22Rv1 (cell line): Measurements from ENCODE around the gene ANXA6.
A peak's percentile ranks its signal among the peaks of the same experiment; 100 is the strongest.

ENCODE experiments used
- H3K27ac ChIP-seq: fragments of 450-650 bp; 2 replicates; pipeline ENCODE4 v1.5.1; 2017
- ZFX ChIP-seq: fragments of 450-650 bp; IDR thresholded peaks from 2 replicates; pipeline ENCODE4 v1.6.1; 2017; ENCODE audit warnings: antibody characterized with exemption, borderline replicate concordance
- TF ChIP-seq, protein P1 (sequence below): fragments of 450-650 bp; IDR thresholded peaks from 2 replicates; pipeline ENCODE4 v1.5.1; 2017; ENCODE audit warnings: mild to moderate bottlenecking

The ANXA6 gene

DNA sequence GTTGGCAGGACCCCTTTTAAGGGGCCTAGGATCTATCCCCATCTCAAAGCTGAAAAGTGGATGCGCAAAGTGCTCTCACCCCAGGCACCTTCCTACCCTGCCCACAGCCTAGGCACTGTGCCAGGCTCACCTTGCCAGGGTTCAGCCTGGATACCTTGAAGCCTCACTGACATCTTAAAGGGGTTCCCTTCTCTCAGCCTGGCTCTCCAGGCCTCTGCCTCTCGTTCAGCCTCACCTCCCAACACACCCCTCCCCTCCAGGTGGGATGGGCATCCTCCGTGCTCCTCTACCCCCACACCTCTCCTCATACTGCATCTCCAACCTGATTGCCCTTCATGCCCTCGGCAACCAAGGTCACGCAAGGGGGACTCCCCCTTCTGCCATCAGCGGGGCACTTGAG lies 102.2 kb downstream of the ANXA6 start:
- TF ChIP-seq, protein P1, sequence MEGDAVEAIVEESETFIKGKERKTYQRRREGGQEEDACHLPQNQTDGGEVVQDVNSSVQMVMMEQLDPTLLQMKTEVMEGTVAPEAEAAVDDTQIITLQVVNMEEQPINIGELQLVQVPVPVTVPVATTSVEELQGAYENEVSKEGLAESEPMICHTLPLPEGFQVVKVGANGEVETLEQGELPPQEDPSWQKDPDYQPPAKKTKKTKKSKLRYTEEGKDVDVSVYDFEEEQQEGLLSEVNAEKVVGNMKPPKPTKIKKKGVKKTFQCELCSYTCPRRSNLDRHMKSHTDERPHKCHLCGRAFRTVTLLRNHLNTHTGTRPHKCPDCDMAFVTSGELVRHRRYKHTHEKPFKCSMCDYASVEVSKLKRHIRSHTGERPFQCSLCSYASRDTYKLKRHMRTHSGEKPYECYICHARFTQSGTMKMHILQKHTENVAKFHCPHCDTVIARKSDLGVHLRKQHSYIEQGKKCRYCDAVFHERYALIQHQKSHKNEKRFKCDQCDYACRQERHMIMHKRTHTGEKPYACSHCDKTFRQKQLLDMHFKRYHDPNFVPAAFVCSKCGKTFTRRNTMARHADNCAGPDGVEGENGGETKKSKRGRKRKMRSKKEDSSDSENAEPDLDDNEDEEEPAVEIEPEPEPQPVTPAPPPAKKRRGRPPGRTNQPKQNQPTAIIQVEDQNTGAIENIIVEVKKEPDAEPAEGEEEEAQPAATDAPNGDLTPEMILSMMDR = no peak
- TF ChIP-seq ZFX = no peak
- no peak overlapping the region for H3K27ac ChIP-seq

DNA sequence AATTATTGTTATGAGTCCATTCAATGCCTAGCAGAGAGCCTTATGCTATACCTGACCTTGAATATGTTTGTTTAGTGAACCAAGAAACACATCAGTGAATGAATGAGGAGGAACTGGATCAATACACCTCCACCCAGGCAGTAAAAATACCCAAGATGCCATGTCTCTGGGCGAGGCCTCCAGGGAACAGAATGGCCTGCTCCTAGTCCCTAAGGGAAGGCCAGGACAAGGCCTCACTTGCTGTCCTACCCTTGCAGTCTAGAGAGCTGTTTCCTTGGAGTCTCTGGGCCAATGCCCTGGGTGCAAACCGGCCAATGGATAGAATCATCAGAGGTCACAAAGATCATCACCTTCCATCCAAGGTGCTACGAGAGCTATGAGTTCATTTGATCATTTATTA lies 102.9 kb downstream of the ANXA6 start:
- no peak for TF ChIP-seq ZFX
- TF ChIP-seq, protein P1 = no peak
- no peak overlapping the region for H3K27ac ChIP-seq

DNA sequence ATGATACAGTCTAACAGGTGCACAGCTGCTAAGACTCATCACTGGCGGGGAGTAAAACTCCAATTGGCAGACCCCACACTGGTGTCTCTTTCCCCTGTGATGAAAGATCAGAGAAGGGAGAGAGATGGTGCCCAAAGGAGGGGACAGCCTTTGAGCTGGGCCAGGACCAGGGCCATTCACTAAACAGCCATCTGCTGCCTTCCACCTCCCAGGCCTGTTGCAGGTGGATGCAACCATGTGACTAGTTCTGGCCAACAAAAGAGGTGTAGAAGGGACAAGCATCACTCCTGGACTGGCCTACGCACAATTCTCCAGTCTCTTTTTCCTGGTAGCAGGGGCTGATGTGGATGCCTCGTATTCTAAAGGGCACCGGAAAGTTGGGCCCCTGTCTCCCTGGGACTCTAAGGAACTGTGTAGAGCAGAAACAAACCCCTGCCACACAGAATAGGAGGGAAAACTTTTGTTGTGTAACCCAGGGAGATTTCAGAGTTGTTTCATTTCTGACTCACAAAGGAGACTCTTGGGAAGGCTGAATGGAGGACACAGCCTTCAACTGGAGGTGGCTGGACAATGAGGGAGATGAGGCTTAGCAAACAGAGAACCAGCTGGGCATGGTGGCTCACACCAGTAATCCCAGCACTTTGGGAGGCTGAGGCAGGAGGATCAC lies 103.7 kb downstream of the ANXA6 start:
- no peak overlapping the region for H3K27ac ChIP-seq
- TF ChIP-seq, protein P1 = no peak
- no peak for TF ChIP-seq ZFX

DNA sequence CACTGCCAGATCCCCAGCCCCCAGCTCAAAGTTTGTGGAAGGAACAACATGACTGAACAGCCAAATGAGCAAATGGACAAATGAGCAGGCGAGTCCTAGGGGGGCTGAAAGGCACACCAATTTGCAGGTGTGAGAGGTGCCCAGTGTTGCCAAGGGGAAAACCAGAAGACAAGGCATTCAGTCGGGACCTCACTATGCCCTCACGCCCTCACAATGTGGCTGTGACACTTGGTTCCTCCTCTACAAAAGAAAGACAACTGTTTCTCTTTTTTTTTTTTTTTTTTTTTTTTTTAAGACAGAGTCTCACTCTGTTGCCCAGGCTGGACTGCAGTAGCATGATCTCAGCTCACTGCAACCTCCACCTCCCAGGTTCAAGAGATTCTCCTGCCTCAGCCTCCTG lies 104.7 kb downstream of the ANXA6 start:
- TF ChIP-seq ZFX = no peak
- TF ChIP-seq, protein P1 = no peak

DNA sequence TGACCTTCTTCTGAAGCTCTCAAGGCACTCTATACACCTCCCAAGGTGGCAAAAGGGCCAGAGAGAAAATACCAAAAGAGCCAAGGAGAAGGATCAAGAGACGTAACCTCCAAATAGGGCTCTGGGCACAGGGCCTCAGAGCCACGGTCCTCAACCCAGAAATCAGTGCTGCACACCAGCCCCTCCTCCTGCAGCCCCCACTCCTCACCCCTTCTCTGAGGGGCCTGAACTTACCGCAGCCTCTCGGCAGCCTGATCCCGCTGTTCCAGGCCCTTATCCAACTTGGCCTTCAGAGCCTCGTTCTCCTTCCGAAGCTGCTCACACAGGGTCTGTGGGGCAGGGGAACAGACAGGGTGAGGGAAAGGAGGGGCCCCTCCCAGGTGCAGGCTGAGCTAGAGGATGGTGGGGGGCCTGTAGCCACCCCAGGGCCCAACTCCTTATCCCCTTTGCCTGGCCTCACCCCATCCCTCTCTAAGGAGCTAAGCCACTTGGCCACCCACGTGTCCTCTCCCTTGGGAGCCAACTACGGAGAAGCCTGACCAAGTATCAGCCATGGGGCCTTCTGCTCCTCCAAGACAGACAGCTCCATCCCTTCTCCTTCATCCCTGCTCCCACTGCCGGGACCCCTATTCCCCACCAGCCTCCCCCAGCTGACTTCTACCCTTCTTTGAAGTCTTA lies 105.5 kb downstream of the ANXA6 start:
- H3K27ac ChIP-seq = no peak overlapping the region
- no peak for TF ChIP-seq ZFX
- TF ChIP-seq, protein P1 = peak; percentile 42

More for the DNA sequence above, 104.7 kb downstream of the ANXA6 start:
- no peak overlapping the region for H3K27ac ChIP-seq

DNA sequence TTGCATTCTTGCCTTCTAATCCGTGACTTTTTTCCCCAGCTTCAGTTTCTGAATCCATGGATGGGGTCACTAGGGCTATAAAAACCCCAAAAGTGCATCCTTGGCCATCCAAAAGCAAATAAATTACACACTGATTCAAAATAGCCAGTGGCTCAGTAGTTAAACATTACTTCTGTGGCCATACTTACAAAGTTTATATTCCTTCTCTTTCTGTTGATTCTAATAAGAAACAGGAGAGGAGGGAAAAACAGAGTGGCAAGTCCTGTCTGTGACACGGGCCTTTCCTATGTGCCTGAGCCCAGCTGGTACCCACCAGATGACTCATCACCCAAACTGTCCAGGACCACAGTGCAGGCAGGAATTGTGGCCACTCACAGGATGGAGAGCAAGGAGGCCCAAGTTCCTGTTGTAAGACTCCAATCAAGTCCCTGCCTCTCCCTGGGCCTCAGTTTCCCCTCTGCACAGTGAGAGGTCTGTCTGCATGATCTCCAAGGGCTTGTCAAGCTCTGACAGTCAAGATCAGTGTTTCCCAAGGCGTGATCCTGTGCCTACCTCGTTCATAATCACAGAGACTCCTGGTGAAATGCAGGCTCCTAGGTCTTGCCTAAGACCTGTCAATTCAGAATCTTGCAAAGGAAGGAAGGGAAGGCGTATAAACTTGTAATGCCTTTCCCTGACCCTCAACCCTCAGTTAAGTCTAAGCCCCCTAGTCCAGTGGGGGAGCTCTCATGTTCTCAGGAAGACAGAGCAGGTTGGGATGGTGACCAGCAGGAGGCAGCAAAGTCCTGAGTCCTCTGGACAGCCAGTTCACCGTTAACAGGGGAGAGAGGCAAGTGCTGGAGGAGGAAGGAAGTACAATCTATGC lies 106.3 kb downstream of the ANXA6 start:
- TF ChIP-seq, protein P1 = peak; percentile 83
- no peak for TF ChIP-seq ZFX
- H3K27ac ChIP-seq = no peak overlapping the region
